Muscle of leg (tissue), 11 donors: ENCODE data around the gene FAM9C. TPM values are rescaled to one million over a fixed set of nuclear protein-coding genes. Genes with fewer than 3 reads are reported as not detected.

ENCODE experiments used
- DNase-seq: peaks from one replicate; pipeline ENCODE4 v3.0.0; 2013
- H3K27ac ChIP-seq: one replicate; pipeline ENCODE4 v1.5.1; 2013; ENCODE audit warnings: mild to moderate bottlenecking, low read length, control low read depth
- H3K27me3 ChIP-seq: one replicate; pipeline ENCODE4 v1.6.1; 2013; ENCODE audit warnings: low read length; ENCODE audit not compliant: control insufficient read depth, insufficient read depth
- H3K36me3 ChIP-seq: one replicate; pipeline ENCODE4 v1.6.1; 2013; ENCODE audit warnings: low read length; ENCODE audit not compliant: control insufficient read depth, insufficient read depth
- H3K4me1 ChIP-seq: one replicate; pipeline ENCODE4 v1.6.1; 2013; ENCODE audit warnings: low read length; ENCODE audit not compliant: control insufficient read depth, insufficient read depth
- H3K4me3 ChIP-seq: one replicate; pipeline ENCODE4 v1.5.1; 2013; ENCODE audit warnings: low read length, control low read depth
- H3K9me3 ChIP-seq: replicated peaks from 2 replicates; pipeline ENCODE4 v1.6.1; 2013; ENCODE audit warnings: low read depth, low read length; ENCODE audit not compliant: control insufficient read depth
- WGBS: methylation state at CpG from one replicate; pipeline ENCODE4 v1.1.5; 2013; ENCODE audit warnings: missing lambda C conversion rate; ENCODE audit not compliant: insufficient coverage; 5-methylcytosine and 5-hydroxymethylcytosine counted together
- polyA plus RNA-seq, 8 donors: library from polyadenylated mRNA; unstranded; fragments of 120-200 nt; gene quantifications; one replicate each; pipeline versions ENCODE4 v1.2.1 to v1.2.3, GENCODE V29; 2013; ENCODE audit warnings: inconsistent platforms in 1 of 8, low replicate concordance in 1 of 8; ENCODE audit not compliant: insufficient read length in 8 of 8, insufficient read depth in 1 of 8
- total RNA-seq: library from RNA; stranded (reverse); fragments of 120-200 nt; gene quantifications from one replicate; pipeline ENCODE4 v1.2.4, GENCODE V29; 2013

The FAM9C gene
- total and polyA plus RNA-seq, 9 donors, result 0.09 to 0.86 (median 0.32) TPM; not detected in 1

- Histone ChIP-seq H3K4me1 (peaks cover 6% of the 10 kb centered on the region), H3K36me3 (no peaks in the 10 kb centered on the region), H3K27me3 (peaks cover 10% of the 10 kb centered on the region), H3K4me3 (no peak overlapping the region), H3K9me3 (no peaks in the 10 kb centered on the region), H3K27ac (no peak overlapping the region)
- DNase-seq, result no peak
- 100% methylated on average over 1 of the region's 4 CpGs for WGBS
These were observed 50.1 kb downstream of the FAM9C start for GRCh38 chrX:12994321-12994720.

- no peak for DNase-seq
- WGBS, result 75% methylated on average over 1 of the region's 1 CpG
- Histone ChIP-seq H3K36me3 (no peaks in the 10 kb centered on the region), H3K4me3 (no peak overlapping the region), H3K4me1 (peaks cover 7% of the 10 kb centered on the region), H3K27ac (no peak overlapping the region), H3K27me3 (peaks cover 10% of the 10 kb centered on the region), H3K9me3 (no peaks in the 10 kb centered on the region)
These were observed 50.6 kb downstream of the FAM9C start for GRCh38 chrX:12993826-12994225.

- H3K4me3 ChIP-seq, result no peak overlapping the region
- H3K36me3 ChIP-seq, result no peaks in the 10 kb centered on the region
- no peak overlapping the region for H3K27ac ChIP-seq
- no peaks in the 10 kb centered on the region for H3K9me3 ChIP-seq
- no peak for DNase-seq
- peaks cover 10% of the 10 kb centered on the region for H3K27me3 ChIP-seq
- no CpG with 5 or more reads among the region's 4 CpGs for WGBS
- peaks cover 6% of the 10 kb centered on the region for H3K4me1 ChIP-seq
These were observed 51.8 kb downstream of the FAM9C start for GRCh38 chrX:12992544-12993118.

GRCh38 chrX:12991575-12991974 is 52.8 kb downstream of the FAM9C start:
- Histone ChIP-seq H3K36me3 (no peaks in the 10 kb centered on the region), H3K27me3 (peaks cover 12% of the 10 kb centered on the region), H3K4me1 (peaks cover 6% of the 10 kb centered on the region), H3K4me3 (no peak overlapping the region), H3K9me3 (no peaks in the 10 kb centered on the region), H3K27ac (no peak overlapping the region)
- no peak for DNase-seq
- WGBS, result no CpG with 5 or more reads among the region's 3 CpGs

DNA sequence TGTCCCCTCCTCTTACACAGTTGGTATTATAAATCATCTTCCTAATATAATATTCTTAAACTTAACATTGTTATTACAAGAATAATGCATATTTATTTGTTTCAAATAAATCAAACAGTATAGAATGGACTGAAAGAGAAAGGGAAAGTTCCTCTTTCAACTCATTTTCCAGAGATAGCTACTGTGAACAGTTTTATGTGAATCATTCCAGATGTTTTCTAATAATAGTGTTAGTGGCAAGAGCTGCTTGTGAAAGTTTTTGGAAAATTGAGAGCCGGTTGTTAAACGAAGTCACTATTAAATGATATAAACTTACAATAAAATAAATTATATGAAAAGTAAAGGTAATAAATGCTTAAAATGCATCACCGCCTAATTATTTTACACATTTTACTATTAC is 55.0 kb downstream of the FAM9C start:
- no peaks in the 10 kb centered on the region for H3K36me3 ChIP-seq
- peak overlapping the region; percentile 49 for H3K27ac ChIP-seq
- peaks cover 12% of the 10 kb centered on the region for H3K27me3 ChIP-seq
- H3K9me3 ChIP-seq, result no peaks in the 10 kb centered on the region
- DNase-seq, result peak; percentile 82
- no peak overlapping the region for H3K4me3 ChIP-seq
- peaks cover 9% of the 10 kb centered on the region for H3K4me1 ChIP-seq
- no CpG with 5 or more reads among the region's 3 CpGs for WGBS

- H3K4me1 ChIP-seq, result peaks cover 10% of the 10 kb centered on the region
- DNase-seq, result peak; percentile 67
- no peaks in the 10 kb centered on the region for H3K9me3 ChIP-seq
- peak overlapping the region; percentile 55 for H3K27ac ChIP-seq
- H3K36me3 ChIP-seq, result no peaks in the 10 kb centered on the region
- peaks cover 12% of the 10 kb centered on the region for H3K27me3 ChIP-seq
- no peak overlapping the region for H3K4me3 ChIP-seq
- 85% methylated on average over 3 of the region's 7 CpGs for WGBS
These were observed 55.6 kb downstream of the FAM9C start for GRCh38 chrX:12988797-12989196.

DNA sequence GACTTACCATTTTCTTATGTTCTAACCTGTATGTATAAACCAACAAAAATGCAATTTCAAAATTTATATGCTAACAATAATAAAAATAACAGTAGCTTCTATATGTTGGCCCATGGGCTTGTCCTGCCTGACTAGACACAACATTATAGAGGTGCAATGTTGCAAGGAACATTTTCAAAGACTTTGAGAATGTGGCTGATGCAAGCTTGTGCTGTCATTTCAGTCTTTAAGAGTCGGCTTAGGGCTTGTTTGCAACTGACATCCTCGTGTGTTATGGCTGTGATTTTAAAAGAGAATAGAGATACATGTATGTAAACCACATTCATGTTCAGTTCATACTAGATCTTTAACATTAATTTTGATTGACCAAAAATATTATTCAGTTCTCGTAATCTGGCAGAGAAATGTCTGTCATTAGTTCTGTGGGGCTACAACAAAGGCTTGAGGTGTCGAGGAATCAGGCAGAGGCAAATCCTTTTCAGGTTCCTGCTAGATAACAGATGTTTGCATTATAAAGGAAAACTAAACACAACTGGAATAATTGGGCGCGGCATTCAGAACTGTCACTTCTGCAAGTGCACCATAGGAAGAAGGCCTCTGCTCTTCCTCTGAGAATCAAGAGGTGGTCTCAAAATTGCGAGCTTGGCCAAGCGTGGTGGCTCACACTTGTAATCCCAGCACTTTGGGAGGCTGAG is 56.4 kb downstream of the FAM9C start:
- WGBS, result 100% methylated on average over 3 of the region's 8 CpGs
- H3K27me3 ChIP-seq, result peaks cover 17% of the 10 kb centered on the region

DNA sequence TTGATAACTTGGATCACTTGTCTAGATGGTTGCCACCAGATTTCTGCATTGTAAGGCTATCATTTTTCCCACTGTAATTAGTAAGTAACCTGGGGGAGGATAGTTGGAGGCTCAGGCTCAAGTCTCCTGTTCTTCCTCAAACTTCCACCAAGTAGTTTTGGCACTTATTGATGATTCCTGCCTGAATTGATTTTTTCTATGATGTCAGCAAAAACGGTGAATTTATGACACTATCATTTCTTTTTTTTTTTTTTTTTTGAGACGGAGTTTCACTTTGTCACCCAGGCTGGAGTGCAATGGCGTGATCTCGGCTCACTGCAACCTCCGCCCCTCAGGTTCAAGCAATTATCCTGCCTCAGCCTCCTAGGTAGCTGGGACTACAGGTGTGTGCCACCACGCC is 57.1 kb downstream of the FAM9C start:
- no peaks in the 10 kb centered on the region for H3K9me3 ChIP-seq
- peaks cover 10% of the 10 kb centered on the region for H3K4me1 ChIP-seq
- H3K27me3 ChIP-seq, result peaks cover 20% of the 10 kb centered on the region
- WGBS, result no CpG with 5 or more reads among the region's 6 CpGs
- H3K36me3 ChIP-seq, result no peaks in the 10 kb centered on the region
- H3K4me3 ChIP-seq, result no peak overlapping the region
- no peak overlapping the region for H3K27ac ChIP-seq
- DNase-seq, result no peak

More for the DNA sequence above, 56.4 kb downstream of the FAM9C start:
- Histone ChIP-seq H3K4me1 (peaks cover 10% of the 10 kb centered on the region), H3K9me3 (no peaks in the 10 kb centered on the region), H3K27ac (no peak overlapping the region), H3K36me3 (no peaks in the 10 kb centered on the region), H3K4me3 (no peak overlapping the region)
- no peak for DNase-seq

- Histone ChIP-seq H3K27ac (no peak overlapping the region), H3K4me3 (no peak overlapping the region), H3K36me3 (no peaks in the 10 kb centered on the region), H3K9me3 (no peaks in the 10 kb centered on the region), H3K27me3 (peaks cover 21% of the 10 kb centered on the region), H3K4me1 (peaks cover 10% of the 10 kb centered on the region)
- no peak for DNase-seq
- no CpG with 5 or more reads among the region's 2 CpGs for WGBS
These were observed 57.5 kb downstream of the FAM9C start for GRCh38 chrX:12986886-12987285.

DNA sequence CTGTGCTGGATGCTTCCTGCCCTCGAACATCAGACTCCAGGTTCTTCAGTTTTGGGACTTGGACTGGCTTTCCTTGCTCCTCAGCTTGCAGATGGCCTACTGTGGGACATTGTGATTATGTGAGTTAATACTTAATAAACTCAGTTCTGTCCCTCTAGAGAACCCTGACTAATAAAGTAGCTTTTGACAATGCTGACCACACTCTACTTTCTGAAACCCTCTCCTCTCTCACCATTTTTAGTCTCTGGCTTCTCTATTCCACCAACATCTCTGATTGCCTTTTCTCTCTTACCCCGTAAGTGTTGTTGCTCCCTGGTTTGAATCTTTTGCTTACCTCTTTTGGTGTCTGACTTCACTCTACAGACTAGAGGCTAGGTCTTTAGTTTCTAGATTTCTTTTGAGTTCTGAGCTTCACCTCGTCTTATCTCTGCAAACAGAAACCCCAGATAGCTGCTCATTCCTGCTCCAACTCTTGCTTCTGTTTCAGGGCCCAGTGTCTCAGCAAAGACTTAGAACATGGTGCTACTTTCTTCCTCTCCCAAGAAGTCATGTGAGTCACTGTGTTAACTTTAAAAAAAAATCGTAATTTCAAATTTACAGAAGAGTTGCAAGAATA is 58.1 kb downstream of the FAM9C start:
- DNase-seq, result no peak
- no peak overlapping the region for H3K27ac ChIP-seq
- no peaks in the 10 kb centered on the region for H3K36me3 ChIP-seq
- peaks cover 10% of the 10 kb centered on the region for H3K4me1 ChIP-seq
- WGBS, result 86% methylated on average over 1 of the region's 4 CpGs
- no peak overlapping the region for H3K4me3 ChIP-seq
- peaks cover 26% of the 10 kb centered on the region for H3K27me3 ChIP-seq
- no peaks in the 10 kb centered on the region for H3K9me3 ChIP-seq
